ENCODE results near the gene CASKIN1.

The CASKIN1 gene

DNA sequence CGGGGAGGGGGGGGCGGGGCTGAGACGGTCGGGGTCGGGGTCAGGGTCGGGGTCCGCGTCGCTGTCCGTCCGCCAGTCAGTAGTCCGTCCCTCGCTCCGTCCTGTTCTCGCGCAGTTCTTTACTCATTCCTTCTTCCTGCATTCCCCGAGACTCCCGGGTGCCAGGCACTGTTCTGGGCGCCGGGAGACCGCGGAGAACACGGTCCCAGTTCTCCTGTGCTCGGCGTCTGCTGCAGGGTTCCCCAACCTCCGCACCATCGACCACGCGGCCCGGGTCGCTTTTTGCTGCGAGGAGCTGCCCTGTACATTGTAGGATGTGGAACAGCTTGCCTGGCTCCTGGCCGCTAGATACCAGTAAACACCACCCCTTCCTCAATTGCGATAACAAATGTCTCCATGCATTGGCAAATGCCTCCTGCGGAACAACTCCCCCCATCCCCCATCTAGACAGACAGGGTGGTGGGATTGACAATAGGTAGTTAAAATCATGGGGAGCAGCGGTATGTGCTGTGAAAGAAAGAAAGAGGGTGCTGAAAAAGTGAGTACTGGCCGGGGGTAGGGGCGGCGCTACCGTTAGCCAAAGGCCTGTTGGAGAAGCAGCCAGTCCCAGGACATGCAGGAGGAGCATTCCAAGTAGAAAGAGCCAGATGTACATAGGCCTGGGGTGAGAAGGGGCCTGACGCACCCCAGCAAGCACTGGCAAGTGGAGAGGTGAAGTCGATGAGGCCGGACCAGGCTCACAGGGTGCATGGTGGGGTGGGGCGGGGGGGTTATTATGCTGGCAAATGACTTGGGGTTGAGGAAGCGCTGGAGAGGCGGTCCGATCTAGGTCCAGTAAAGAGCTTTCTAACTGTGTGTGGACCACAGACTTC is 40.2 kb downstream of the CASKIN1 start:
- peak; percentile 77 for DNase-seq (ENCODE audit: low read depth)
- peak overlapping the region; percentile 83 for H3K4me3 ChIP-seq (ENCODE audit: low read depth, low read length)
- TF ChIP-seq, protein P1, sequence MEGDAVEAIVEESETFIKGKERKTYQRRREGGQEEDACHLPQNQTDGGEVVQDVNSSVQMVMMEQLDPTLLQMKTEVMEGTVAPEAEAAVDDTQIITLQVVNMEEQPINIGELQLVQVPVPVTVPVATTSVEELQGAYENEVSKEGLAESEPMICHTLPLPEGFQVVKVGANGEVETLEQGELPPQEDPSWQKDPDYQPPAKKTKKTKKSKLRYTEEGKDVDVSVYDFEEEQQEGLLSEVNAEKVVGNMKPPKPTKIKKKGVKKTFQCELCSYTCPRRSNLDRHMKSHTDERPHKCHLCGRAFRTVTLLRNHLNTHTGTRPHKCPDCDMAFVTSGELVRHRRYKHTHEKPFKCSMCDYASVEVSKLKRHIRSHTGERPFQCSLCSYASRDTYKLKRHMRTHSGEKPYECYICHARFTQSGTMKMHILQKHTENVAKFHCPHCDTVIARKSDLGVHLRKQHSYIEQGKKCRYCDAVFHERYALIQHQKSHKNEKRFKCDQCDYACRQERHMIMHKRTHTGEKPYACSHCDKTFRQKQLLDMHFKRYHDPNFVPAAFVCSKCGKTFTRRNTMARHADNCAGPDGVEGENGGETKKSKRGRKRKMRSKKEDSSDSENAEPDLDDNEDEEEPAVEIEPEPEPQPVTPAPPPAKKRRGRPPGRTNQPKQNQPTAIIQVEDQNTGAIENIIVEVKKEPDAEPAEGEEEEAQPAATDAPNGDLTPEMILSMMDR (conservative IDR thresholded peaks at IDR 0.05; ENCODE audit: low read depth, low read length): peak; percentile 4

DNA sequence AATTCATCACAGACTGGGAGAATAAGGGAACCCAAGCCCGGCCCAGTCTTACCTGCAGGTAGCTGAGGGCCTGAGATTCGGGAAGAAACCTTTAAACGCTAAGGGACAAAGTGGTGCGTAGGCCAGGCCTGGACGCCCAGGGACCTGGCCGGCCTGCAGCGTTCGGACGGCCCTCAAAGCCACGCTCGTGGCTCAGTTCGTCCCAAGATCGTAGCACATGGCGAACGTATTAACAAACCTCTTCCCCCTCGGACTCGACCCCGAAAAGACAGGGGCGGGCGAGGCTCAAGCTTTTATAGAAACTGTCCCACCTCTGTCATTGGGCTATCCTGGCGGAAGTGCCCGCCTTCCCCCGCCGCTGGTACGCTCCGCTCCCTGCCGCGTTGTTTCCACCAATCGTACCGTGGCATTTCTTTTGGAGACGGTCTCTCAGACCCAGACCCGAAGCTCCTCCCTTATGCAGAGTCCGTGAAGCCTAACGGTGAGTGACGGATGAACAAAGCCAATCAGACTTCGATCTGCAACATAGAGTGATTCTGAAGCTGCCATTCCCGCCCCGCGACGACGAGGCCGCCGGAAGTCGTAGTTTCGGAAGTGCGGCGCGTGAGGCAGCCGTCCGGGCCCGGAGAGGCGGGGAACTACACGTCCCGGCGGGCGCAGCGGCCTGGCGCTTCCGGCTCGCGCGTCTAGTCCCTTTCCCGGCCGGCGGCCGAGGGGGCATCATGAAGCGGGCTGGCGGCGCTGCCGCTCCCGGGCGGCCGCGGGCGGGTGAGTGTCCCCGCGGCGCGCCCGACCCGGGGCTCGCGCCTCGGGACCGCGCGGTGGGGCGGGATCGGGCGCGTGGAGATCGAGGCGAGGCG is 41.1 kb downstream of the CASKIN1 start, which contains the start of gene TRAF7:
TRAF7 (plus strand) TSS at position 692 of the 860 bp plus-strand sequence. CDS start 8,139 bp downstream, outside the sequence.
- H3K4me3 ChIP-seq (ENCODE audit: low read depth, low read length): peak within 1 kb of the TSS; percentile 97
- TF ChIP-seq, protein P1 (conservative IDR thresholded peaks at IDR 0.05; ENCODE audit: low read depth, low read length): no peak
- DNase-seq (ENCODE audit: low read depth): peak; percentile 100

DNA sequence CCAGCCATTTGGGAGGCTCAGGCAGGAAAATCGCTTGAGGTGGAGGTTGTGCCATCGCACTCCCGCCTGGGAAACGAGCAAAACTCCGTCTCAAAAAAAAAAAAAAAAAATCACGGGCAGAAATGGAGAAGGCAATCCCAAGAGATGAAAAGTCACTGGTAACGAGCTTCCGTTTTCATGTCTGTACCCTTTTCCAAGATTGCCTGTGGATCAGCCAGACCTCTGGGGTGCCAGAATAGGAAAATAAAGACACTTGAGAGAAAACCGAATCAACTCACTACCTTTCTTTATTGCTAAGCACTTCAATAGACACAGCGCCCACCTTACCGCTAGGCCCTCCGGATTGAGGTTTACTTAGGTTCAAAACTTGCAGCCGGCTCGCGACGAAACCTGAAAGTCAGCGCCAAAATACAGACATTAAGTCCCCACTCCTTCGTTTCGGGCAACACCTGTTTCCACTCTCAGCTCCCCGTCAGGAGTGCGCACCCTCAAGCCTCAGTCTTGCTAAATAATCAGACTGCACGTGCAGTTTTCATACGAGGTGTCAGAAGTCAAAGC is 41.8 kb downstream of the CASKIN1 start:
- TF ChIP-seq, protein P1 (conservative IDR thresholded peaks at IDR 0.05; ENCODE audit: low read depth, low read length): no peak
- peak overlapping the region; percentile 97 for H3K4me3 ChIP-seq (ENCODE audit: low read depth, low read length)
- DNase-seq (ENCODE audit: low read depth): no peak

DNA sequence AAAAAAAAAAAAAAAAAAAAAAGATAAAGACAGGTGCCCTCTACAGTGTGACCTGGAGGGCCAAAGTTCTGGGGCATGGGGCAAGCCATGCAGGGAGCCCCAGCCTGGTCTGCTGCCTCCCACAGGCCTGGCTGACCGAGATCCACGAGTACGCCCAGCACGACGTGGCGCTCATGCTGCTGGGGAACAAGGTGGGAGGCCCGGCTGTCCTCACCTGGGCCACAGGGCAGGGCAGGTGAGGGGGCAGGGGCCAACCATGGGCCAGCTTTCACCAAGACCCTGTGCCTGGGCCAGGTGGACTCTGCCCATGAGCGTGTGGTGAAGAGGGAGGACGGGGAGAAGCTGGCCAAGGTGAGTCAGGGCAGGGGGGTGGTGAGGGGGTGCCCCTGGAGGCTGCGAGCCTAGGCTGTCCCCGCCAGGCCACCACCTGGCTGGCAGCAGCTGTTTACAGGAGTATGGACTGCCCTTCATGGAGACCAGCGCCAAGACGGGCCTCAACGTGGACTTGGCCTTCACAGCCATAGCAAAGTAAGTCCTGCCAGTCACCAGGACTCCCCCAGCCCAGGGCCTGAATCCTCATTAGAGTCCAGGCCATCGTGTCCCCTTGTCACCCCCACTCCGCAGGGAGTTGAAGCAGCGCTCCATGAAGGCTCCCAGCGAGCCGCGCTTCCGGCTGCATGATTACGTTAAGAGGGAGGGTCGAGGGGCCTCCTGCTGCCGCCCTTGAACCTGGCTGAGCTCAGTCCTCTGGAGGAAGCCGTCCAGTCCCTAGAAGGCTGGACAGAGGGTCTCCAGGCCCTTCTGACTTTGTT is 43.5 kb downstream of the CASKIN1 start:
- H3K4me3 ChIP-seq (ENCODE audit: low read depth, low read length): peak overlapping the region; percentile 97
- no peak for DNase-seq (ENCODE audit: low read depth)
- TF ChIP-seq, protein P1 (conservative IDR thresholded peaks at IDR 0.05; ENCODE audit: low read depth, low read length): peak; percentile 6

DNA sequence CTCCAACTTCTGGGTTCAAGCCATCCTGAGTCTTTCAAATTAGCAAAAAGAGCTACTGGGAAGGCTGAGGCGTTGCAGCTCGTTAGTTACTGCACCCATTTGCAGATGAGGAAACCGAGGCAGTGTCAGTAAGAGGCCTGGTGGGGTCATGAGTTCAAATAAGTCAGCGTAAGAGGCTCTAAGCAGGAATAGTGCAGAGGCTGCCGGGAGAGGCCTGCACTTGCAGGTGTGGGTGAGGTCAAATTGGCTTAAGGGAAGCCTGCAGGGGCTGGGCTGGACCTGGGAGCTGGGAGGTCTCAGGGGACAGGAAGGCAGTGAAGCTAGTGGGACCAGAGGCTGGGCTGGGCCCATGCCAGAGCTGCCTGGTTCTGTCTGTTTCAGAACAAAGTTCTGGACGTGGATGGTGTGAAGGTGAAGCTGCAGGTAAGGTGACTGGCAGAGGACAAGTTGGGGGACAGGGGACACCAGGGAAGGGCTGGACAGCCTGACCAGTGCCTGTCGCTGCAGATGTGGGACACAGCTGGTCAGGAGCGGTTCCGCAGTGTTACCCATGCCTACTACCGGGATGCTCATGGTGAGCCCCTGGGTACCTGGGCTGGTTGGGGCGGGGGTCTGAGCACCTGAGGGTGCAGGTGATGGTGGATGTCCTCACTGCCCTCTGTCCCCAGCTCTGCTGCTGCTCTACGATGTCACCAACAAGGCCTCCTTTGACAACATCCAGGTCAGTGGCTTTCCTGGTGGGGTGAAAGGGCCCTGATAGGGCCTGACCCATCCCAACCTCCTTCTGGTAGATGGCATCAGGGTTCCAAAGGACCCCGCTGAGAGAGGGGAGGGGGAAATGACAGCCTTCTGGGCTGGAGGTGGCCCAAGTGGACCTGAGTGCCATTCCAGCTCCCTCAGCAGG is 45.0 kb downstream of the CASKIN1 start:
- no peak for DNase-seq (ENCODE audit: low read depth)
- no peak overlapping the region for H3K4me3 ChIP-seq (ENCODE audit: low read depth, low read length)
- TF ChIP-seq, protein P1 (conservative IDR thresholded peaks at IDR 0.05; ENCODE audit: low read depth, low read length): no peak

Data from choroid plexus epithelial cell (primary cell).